LNCAP (cell line): ENCODE measurements around the gene LIG1.

Experiments
- CTCF ChIP-seq: fragments of 450-650 bp; IDR thresholded peaks from 2 replicates; pipeline ENCODE4 v1.5.1; 2017; ENCODE audit warnings: mild to moderate bottlenecking

Gene LIG1

DNA sequence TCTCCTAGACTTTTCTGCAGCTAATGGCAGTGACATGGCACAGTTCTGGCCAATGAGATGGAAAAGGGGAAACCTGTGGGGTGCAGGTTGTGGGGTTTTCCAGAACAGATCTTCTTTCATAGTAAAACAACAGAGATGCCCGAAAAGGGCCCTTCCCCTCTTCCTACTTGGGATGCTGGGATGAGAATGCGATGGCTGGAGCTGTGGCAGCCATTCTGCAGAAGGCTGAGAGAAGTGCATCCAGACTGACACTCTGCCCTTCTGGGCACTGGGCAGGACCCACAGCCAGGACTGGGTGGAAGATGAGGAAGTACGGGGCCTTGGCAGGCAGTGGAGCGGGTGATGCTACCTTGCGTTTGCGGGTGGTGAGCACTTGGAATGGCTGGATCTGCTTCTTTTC lies 42.6 kb downstream of the LIG1 start:
- no peak for TF ChIP-seq CTCF

DNA sequence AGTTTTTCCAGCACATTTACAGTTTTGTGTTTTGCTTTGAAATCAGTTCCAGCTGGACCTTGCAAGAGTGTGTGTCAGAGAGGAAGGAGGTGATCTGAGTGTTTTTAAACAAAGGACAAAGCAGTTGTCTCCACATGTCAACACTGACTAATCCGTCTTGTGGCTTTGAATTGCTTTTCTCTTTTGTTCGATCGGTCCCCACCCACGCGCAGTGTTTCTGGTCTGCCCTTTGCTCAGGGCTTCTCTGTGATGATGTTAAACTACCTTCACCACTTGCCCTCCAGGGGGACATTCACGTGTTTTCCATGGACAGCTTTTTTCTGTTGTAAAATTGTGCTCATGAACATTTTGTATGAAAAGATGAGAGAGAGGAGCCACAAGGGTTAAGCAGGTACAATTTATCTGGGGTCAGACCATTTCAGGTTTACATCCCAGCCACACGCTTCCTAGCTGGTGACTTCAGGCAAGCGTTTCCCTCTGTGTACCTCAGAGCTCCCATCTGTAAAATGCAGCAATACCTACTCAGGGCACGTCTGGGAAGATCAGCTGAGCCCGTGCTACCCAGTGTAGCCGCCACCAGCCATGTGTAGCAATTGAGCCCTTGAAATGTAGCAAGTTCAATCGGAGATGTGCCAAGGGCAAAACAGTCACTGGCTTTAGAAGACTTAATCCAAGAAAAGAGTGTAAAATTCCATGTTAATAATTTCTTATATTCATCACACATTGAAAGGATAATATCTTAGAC lies 46.1 kb downstream of the LIG1 start:
- no peak for TF ChIP-seq CTCF

DNA sequence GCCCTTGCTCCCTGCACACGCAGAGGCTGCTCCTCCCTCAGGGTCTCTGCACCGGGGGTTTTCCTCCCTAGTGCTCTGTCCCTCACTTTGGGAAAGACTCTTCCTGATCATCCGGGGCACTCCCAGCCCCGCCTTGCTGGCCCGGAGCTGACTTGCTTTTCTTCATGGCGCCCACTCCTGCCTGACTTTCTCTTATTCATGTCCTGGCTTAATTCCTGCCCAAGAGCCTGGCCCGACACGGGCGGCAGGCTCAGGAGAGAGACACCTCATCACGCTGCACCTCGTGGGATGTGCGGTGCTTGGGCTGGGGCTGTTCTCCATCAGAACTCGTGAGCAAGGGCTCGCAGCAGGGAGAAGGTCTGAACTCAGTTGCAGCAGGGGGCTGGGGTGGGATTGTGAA lies 47.7 kb downstream of the LIG1 start:
- no peak for TF ChIP-seq CTCF

DNA sequence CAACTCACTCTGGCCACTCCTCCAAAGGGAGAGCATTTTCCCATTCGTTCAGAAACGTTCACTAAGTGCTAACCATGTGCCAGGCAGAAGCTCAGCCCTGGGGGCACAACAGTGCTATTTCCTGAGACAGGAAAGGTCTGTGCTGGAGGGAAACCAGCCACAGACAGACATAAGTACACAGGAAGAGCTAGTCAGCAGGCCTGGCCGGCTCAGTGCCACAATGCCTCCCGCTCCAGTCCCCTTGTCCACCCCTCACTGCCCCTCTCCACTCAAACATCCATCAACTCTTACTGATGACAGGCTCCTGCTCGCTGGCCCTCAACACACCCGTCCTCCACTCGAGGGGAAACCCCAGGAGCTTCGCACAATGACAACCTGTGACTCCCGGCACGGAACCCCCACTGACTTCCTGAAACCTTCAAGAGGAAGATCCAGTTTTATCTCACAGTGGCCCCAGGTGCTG lies 48.2 kb downstream of the LIG1 start:
- no peak for TF ChIP-seq CTCF

DNA sequence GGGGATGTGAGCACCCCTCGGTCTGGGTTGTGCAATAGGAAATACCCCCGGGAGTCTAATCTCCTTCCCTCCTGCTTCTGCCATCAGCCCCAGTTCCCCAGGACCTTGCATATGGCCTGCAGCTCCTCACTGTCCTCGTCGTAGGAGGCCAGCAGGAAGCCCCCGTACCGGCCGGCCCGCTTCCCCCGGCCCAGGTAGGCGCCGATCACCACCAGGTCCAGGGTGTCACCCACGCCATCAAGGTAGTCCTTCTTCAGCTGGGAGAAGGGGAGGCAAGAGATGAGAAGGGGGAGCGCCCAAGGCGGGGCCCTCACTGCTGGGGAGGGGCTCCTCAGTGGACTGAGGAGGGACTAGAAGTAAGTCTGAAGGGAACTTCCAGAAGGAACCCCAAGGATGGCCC lies 49.1 kb downstream of the LIG1 start:
- no peak for TF ChIP-seq CTCF

DNA sequence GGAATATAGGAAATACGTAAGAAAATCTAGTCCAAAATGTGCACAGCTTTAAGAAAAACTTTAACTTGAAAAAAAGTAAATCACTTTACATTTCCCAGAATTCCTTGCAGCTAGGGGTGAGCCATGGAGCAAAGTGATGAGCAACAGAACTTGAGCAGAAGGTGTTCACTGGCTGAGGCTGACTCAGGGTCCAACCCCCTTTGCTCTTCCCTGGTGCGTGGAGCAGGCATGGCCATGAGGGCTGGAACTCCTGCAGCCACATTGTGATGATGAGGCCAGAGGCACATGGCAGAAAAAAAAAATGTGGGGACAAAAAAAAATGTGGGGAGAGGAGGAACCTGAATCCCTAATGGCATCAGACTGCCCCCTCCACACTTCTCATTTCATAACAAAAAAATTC lies 49.6 kb downstream of the LIG1 start:
- TF ChIP-seq CTCF = no peak

GRCh38 chr19:48118131-48118517 lies 52.0 kb downstream of the LIG1 start:
- no peak for TF ChIP-seq CTCF
